Panc1 (cell line): ENCODE results near the gene EIF4EBP3.

Experiments used
- CTCF ChIP-seq: fragments of 450-650 bp; IDR thresholded peaks from 2 replicates; pipeline ENCODE4 v1.5.1; 2017; ENCODE audit warnings: mild to moderate bottlenecking
- POLR2AphosphoS5 ChIP-seq: IDR thresholded peaks from 2 replicates; pipeline ENCODE4 v1.6.1; 2012; ENCODE audit warnings: mild to moderate bottlenecking, low read depth, low read length, moderate library complexity
- REST ChIP-seq, 2 experiments: IDR thresholded peaks; 2 replicates each; pipeline ENCODE4 v1.6.1; 2011 to 2012; ENCODE audit warnings: low read depth in 2 of 2, control low read depth in 1 of 2, low read length in 1 of 2, mild to moderate bottlenecking in 1 of 2, moderate library complexity in 1 of 2; ENCODE audit not compliant: insufficient read depth in 1 of 2
- SIN3A ChIP-seq: IDR thresholded peaks from 2 replicates; pipeline ENCODE4 v1.6.1; 2012; ENCODE audit warnings: low read depth, mild to moderate bottlenecking, low read length, moderate library complexity, borderline replicate concordance; ENCODE audit not compliant: insufficient read depth

GRCh38 chr5:140598836-140599235 is 51.4 kb downstream of the EIF4EBP3 start:
- TF ChIP-seq CTCF (no peak), SIN3A (no peak), POLR2AphosphoS5 (no peak), REST (IDR thresholded peaks at IDR 0.05; ENCODE audit: insufficient read depth in 1 of 2, low read depth in 2 of 2, low read length in 1 of 2) (no peak)
